Measurements from ENCODE around the gene NAALADL2. TPM values are rescaled to one million over a fixed set of nuclear protein-coding genes. Genes with fewer than 3 reads are reported as not detected.

NAALADL2 gene
- polyA plus RNA-seq, 1 donor from 2014 or later: 1.6 TPM

GRCh38 chr3:175511219-175511785 is 652.2 kb downstream of the NAALADL2 start:
- Histone ChIP-seq H3K9ac (ENCODE audit: low read length) (no peak overlapping the region), H3K4me2 (ENCODE audit: low read length) (no peak overlapping the region), H3F3A (ENCODE audit: insufficient read depth, low read length, poor library complexity, severe bottlenecking) (no peaks in the 10 kb centered on the region), H3K36me3 (ENCODE audit: insufficient read depth, low read length) (no peaks in the 10 kb centered on the region), H3K9me3 (ENCODE audit: low read length) (no peaks in the 10 kb centered on the region), H3K27me3 (ENCODE audit: insufficient read depth, low read depth, low read length) (no peaks in the 10 kb centered on the region), H4K20me1 (ENCODE audit: insufficient read depth) (no peaks in the 10 kb centered on the region), H3K79me2 (replicated peaks; ENCODE audit: insufficient read depth, low read length) (no peaks in the 10 kb centered on the region), H3K27ac (ENCODE audit: low read length) (no peak overlapping the region), H2AFZ (ENCODE audit: low read depth, low read length) (no peak overlapping the region), H3K4me3 (ENCODE audit: low read length) (no peak overlapping the region), H3K9me2 (ENCODE audit: insufficient read depth, low read length) (no peaks in the 10 kb centered on the region)
- TF ChIP-seq, protein P1, sequence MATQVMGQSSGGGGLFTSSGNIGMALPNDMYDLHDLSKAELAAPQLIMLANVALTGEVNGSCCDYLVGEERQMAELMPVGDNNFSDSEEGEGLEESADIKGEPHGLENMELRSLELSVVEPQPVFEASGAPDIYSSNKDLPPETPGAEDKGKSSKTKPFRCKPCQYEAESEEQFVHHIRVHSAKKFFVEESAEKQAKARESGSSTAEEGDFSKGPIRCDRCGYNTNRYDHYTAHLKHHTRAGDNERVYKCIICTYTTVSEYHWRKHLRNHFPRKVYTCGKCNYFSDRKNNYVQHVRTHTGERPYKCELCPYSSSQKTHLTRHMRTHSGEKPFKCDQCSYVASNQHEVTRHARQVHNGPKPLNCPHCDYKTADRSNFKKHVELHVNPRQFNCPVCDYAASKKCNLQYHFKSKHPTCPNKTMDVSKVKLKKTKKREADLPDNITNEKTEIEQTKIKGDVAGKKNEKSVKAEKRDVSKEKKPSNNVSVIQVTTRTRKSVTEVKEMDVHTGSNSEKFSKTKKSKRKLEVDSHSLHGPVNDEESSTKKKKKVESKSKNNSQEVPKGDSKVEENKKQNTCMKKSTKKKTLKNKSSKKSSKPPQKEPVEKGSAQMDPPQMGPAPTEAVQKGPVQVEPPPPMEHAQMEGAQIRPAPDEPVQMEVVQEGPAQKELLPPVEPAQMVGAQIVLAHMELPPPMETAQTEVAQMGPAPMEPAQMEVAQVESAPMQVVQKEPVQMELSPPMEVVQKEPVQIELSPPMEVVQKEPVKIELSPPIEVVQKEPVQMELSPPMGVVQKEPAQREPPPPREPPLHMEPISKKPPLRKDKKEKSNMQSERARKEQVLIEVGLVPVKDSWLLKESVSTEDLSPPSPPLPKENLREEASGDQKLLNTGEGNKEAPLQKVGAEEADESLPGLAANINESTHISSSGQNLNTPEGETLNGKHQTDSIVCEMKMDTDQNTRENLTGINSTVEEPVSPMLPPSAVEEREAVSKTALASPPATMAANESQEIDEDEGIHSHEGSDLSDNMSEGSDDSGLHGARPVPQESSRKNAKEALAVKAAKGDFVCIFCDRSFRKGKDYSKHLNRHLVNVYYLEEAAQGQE (IDR thresholded peaks at IDR 0.05; ENCODE audit: borderline replicate concordance): no peak
- no peak for TF ChIP-seq MXI1 (conservative IDR thresholded peaks at IDR 0.05; ENCODE audit: poor library complexity, severe bottlenecking)
- TF ChIP-seq SMC3 (conservative IDR thresholded peaks at IDR 0.05; ENCODE audit: poor library complexity): no peak
- TF ChIP-seq EP300 (conservative IDR thresholded peaks at IDR 0.05; ENCODE audit: poor library complexity, severe bottlenecking): no peak
- no peak for TF ChIP-seq EZH2 (IDR thresholded peaks at IDR 0.05; ENCODE audit: borderline replicate concordance, insufficient read depth, low read length, poor library complexity, severe bottlenecking)
- no peak for TF ChIP-seq POLR2AphosphoS5 (IDR thresholded peaks at IDR 0.05)
- no peak for TF ChIP-seq TAF1 (IDR thresholded peaks at IDR 0.05; ENCODE audit: low read depth)
- TF ChIP-seq RAD21 (conservative IDR thresholded peaks at IDR 0.05): no peak

- no peaks in the 10 kb centered on the region for H3K27me3 ChIP-seq (ENCODE audit: insufficient read depth, low read depth, low read length)
- H3K9me3 ChIP-seq (ENCODE audit: low read length): no peaks in the 10 kb centered on the region
- no peak overlapping the region for H3K4me2 ChIP-seq (ENCODE audit: low read length)
- H3K9me2 ChIP-seq (ENCODE audit: insufficient read depth, low read length): no peaks in the 10 kb centered on the region
- H3K27ac ChIP-seq (ENCODE audit: low read length): no peak overlapping the region
- no peak overlapping the region for H3K4me3 ChIP-seq (ENCODE audit: low read length)
- no peak overlapping the region for H2AFZ ChIP-seq (ENCODE audit: low read depth, low read length)
- H3F3A ChIP-seq (ENCODE audit: insufficient read depth, low read length, poor library complexity, severe bottlenecking): no peaks in the 10 kb centered on the region
- H3K9ac ChIP-seq (ENCODE audit: low read length): no peak overlapping the region
- no peaks in the 10 kb centered on the region for H3K79me2 ChIP-seq (replicated peaks; ENCODE audit: insufficient read depth, low read length)
- TF ChIP-seq EZH2 (IDR thresholded peaks at IDR 0.05; ENCODE audit: borderline replicate concordance, insufficient read depth, low read length, poor library complexity, severe bottlenecking) (no peak), MXI1 (conservative IDR thresholded peaks at IDR 0.05; ENCODE audit: poor library complexity, severe bottlenecking) (no peak), CTCF (IDR thresholded peaks at IDR 0.05; ENCODE audit: poor library complexity, severe bottlenecking) (no peak), RAD21 (conservative IDR thresholded peaks at IDR 0.05) (no peak)
- TF ChIP-seq, protein P1 (IDR thresholded peaks at IDR 0.05; ENCODE audit: borderline replicate concordance): no peak
- H4K20me1 ChIP-seq (ENCODE audit: insufficient read depth): no peaks in the 10 kb centered on the region
- no peaks in the 10 kb centered on the region for H3K36me3 ChIP-seq (ENCODE audit: insufficient read depth, low read length)
These were observed 653.6 kb downstream of the NAALADL2 start for GRCh38 chr3:175512700-175513099.
